ENCODE results near the gene MRPL40.

- TF ChIP-seq CTCF (IDR thresholded peaks at IDR 0.05) (no peak), POLR2A (IDR thresholded peaks at IDR 0.05) (no peak)
Measured at GRCh38 chr22:19404676-19405075, 27.7 kb upstream of the MRPL40 start.

Measured in uterus (tissue), 2 donors.